Measurements from ENCODE around the gene HSD3B1. TPM values are rescaled to one million over a fixed set of nuclear protein-coding genes. Genes with fewer than 3 reads are reported as not detected.

The HSD3B1 gene
- polyA plus RNA-seq, 3 donors, result not detected

DNA sequence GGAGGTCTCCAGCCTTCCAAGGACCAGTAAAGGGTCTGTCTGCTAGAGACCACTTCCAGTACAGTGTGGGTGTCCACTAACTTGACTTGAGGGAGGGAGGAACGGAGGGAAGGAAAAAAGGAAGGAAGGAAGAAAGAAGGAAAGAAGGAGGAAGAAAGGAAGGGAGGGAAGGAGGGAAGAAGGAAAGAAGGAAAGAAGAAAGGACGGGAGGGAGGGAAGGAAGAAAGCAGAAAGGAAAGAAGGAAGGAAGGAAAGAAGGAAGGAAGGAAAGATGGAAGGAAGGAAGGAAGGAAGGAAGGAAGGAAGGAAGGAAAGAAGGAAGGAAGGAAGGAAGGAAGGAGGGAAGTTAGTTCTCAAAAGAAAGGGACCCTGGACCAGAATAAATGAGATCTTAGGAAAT, 26.8 kb upstream of the HSD3B1 start:
- DNase-seq, result no peak
- H3K27me3 ChIP-seq (ENCODE audit: control insufficient read depth in 2 of 2, insufficient read depth in 2 of 2, low read length in 2 of 2), result no peaks in the 10 kb centered on the region
- H3K9ac ChIP-seq (ENCODE audit: insufficient read depth, low read length, poor library complexity, severe bottlenecking), result no peak overlapping the region
- intact Hi-C loops (cut with micrococcal nuclease), result no loop called here
- no peak overlapping the region for H3K27ac ChIP-seq (ENCODE audit: low read depth in 1 of 2, low read length in 2 of 2)
- H3K79me2 ChIP-seq (ENCODE audit: insufficient read depth, low read length), result no peaks in the 10 kb centered on the region
- no peak overlapping the region for H3K4me2 ChIP-seq (replicated peaks; ENCODE audit: extremely low read depth, low read length, poor library complexity, severe bottlenecking)
- H3K36me3 ChIP-seq (replicated peaks in 1 of 2; ENCODE audit: control insufficient read depth in 1 of 2, insufficient read depth in 2 of 2, low read length in 2 of 2), result no peaks in the 10 kb centered on the region
- Mint-ChIP-seq H3K4me3 (no peak overlapping the region), H3K27me3 (ENCODE audit: low read depth in 3 of 3) (peaks cover 1 to 2% (median 2%) of the 10 kb centered on the region in 3 donors), H3K27ac (no peak overlapping the region), H3K36me3 (no peaks in the 10 kb centered on the region), H3K9me3 (peaks cover 0 to 2% (median 0%) of the 10 kb centered on the region in 7 donors), H3K4me1 (peaks cover 7% of the 10 kb centered on the region)
- TF ChIP-seq, protein P1, sequence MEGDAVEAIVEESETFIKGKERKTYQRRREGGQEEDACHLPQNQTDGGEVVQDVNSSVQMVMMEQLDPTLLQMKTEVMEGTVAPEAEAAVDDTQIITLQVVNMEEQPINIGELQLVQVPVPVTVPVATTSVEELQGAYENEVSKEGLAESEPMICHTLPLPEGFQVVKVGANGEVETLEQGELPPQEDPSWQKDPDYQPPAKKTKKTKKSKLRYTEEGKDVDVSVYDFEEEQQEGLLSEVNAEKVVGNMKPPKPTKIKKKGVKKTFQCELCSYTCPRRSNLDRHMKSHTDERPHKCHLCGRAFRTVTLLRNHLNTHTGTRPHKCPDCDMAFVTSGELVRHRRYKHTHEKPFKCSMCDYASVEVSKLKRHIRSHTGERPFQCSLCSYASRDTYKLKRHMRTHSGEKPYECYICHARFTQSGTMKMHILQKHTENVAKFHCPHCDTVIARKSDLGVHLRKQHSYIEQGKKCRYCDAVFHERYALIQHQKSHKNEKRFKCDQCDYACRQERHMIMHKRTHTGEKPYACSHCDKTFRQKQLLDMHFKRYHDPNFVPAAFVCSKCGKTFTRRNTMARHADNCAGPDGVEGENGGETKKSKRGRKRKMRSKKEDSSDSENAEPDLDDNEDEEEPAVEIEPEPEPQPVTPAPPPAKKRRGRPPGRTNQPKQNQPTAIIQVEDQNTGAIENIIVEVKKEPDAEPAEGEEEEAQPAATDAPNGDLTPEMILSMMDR (IDR thresholded peaks at IDR 0.05), result no peak
- H4K20me1 ChIP-seq (ENCODE audit: insufficient read depth, low read length), result no peaks in the 10 kb centered on the region
- H3K9me3 ChIP-seq (replicated peaks in 1 of 2; ENCODE audit: control insufficient read depth in 1 of 2, insufficient read depth in 1 of 2, low read length in 2 of 2), result no peaks in the 10 kb centered on the region
- no peaks in the 10 kb centered on the region for H3K4me1 ChIP-seq (ENCODE audit: control insufficient read depth in 1 of 2, insufficient read depth in 2 of 2, low read length in 2 of 2)
- H2AFZ ChIP-seq (ENCODE audit: insufficient read depth, low read depth, low read length, poor library complexity, severe bottlenecking), result no peak overlapping the region
- WGBS (ENCODE audit: insufficient coverage), result 65% methylated on average over 2 of the region's 2 CpGs
- no peak overlapping the region for H3K4me3 ChIP-seq (replicated peaks in 1 of 3; ENCODE audit: low read depth in 2 of 3, low read length in 3 of 3)

DNA sequence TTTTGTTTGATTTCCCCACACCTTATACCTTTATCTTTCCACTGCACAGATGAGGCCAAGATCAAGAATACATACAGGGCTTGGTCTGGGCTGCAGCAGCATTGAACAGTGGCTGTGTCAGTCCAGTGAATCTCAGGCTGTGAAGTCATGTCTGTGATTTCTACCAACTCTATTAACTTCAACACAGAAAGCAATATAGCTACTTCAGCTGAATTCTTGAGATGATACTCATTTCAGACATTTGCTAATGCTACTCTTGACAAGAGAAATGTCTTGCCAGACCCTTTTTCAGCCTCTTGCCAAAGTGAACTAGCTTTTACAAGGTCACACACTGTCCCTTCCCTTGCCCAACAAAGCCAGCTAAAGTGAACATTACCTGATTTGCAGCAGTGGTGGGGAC, 25.1 kb upstream of the HSD3B1 start:
- Histone ChIP-seq H4K20me1 (ENCODE audit: insufficient read depth, low read length) (no peaks in the 10 kb centered on the region), H3K4me3 (replicated peaks in 1 of 3; ENCODE audit: low read depth in 2 of 3, low read length in 3 of 3) (no peak overlapping the region), H3K4me2 (replicated peaks; ENCODE audit: extremely low read depth, low read length, poor library complexity, severe bottlenecking) (no peak overlapping the region), H3K4me1 (ENCODE audit: control insufficient read depth in 1 of 2, insufficient read depth in 2 of 2, low read length in 2 of 2) (no peaks in the 10 kb centered on the region), H3K27ac (ENCODE audit: low read depth in 1 of 2, low read length in 2 of 2) (no peak overlapping the region), H3K36me3 (replicated peaks in 1 of 2; ENCODE audit: control insufficient read depth in 1 of 2, insufficient read depth in 2 of 2, low read length in 2 of 2) (no peaks in the 10 kb centered on the region), H3K79me2 (ENCODE audit: insufficient read depth, low read length) (no peaks in the 10 kb centered on the region), H3K9ac (ENCODE audit: insufficient read depth, low read length, poor library complexity, severe bottlenecking) (no peak overlapping the region), H2AFZ (ENCODE audit: insufficient read depth, low read depth, low read length, poor library complexity, severe bottlenecking) (no peak overlapping the region), H3K9me3 (replicated peaks in 1 of 2; ENCODE audit: control insufficient read depth in 1 of 2, insufficient read depth in 1 of 2, low read length in 2 of 2) (no peaks in the 10 kb centered on the region), H3K27me3 (ENCODE audit: control insufficient read depth in 2 of 2, insufficient read depth in 2 of 2, low read length in 2 of 2) (no peaks in the 10 kb centered on the region)
- H3K4me1 Mint-ChIP-seq, result no peaks in the 10 kb centered on the region
- peaks cover 1 to 2% (median 2%) of the 10 kb centered on the region in 3 donors for H3K27me3 Mint-ChIP-seq (ENCODE audit: low read depth in 3 of 3)
- H3K4me3 Mint-ChIP-seq, result no peak overlapping the region
- no peak overlapping the region for H3K27ac Mint-ChIP-seq
- TF ChIP-seq, protein P1 (IDR thresholded peaks at IDR 0.05), result no peak
- intact Hi-C loops (cut with micrococcal nuclease), result no loop called here
- H3K36me3 Mint-ChIP-seq, result no peaks in the 10 kb centered on the region
- DNase-seq, result no peak
- H3K9me3 Mint-ChIP-seq, result peaks cover 0 to 2% (median 0%) of the 10 kb centered on the region in 7 donors
